ENCODE measurements around the gene FAM20C.
"Not testable (repeated sequence)": the region's sequence is repeated elsewhere in the genome, so short reads cannot be mapped to it uniquely, and the experiment has no call there.

Gene FAM20C

GRCh38 chr7:193481-194251, 1.3 kb downstream of the FAM20C start:
- no peak for DNase-seq

DNA sequence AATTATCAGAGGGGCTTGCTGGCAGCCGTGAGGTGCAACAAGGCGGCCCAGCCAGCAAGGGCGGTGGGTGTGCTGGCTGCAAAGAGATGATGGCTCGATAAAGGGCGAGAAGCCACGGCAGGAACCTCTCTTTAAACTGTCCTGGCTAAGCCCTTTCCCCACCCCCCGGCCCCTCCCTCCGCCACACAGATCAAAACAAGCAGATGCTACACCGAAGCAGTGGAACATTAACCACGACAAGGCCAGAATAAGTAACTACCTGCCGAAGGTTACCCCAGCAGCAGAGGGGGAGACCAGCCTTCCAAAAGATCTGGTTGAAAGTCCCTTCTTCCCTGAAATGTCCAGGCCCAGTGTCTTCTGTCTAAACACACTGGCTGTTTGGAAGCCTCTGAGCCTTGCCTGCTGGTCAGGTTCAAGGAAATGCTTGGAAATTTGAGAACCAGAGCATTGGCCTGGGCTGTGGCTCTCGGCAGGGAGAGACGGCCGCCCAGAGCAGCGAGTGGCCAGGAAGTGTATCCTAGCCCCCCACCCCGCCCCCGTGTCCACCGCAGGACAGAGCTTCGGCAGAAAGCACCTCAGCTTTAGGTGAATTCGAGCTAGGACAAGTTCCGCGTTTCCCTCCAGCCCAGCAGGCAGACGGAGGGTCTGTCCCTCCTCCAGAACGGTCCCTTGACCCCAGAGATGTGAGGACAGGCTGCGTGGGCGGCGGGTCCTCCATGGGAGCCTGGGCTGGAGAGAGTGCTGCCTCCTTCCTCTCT, 2.1 kb downstream of the FAM20C start:
- no peak for DNase-seq

DNA sequence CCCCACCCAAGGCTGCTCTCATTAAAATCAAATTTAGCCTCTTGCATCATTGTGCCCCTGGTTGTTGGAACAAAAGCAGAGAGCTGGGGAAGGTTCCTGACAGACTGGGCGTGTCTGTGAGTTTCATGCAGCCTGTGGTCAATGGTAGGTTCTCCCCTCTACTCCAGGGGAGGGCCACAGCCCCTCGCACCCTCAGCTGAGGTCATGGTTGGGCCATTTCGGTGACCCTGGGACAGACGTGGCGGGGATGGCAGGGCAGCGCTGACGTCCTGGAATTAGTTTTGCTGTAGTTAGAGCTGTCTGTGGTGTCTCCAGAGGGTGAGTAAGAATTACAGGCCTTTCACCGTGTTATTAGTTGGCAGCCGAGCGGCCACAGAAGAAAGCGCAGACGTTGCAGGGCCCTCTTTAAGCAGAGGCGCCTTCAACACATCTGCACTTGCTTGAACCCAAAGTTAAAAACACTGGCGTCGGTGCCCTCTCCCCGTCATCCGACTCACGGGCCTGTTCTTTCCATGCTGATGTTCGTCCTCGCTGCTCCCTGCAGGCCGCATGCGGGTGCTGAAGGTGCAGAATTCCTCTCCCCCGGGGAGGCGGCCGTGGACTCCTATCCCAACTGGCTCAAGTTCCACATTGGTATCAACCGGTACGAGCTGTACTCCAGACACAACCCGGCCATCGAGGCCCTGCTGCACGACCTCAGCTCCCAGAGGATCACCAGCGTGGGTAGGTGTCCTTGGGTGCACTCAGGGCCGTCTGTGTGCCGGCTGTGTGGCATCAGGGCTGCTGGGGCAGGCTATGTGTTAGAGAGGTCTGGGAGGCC, 2.8 kb downstream of the FAM20C start:
- DNase-seq: no peak

DNA sequence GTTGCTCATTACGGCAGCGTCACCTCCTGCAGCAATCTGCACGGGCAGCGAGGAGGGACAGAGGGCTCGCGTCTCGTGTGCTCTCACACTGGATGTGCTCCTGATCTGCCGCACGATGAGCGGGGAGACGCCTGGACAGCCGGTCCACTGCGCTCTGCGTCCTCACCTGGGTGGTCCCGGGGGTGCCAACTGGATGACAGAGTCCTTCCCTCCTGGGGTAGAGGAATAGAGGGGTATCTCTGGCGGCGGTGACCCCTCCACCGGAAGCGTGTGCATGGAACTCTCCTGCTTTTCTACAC, 3.4 kb downstream of the FAM20C start:
- DNase-seq: no peak

DNA sequence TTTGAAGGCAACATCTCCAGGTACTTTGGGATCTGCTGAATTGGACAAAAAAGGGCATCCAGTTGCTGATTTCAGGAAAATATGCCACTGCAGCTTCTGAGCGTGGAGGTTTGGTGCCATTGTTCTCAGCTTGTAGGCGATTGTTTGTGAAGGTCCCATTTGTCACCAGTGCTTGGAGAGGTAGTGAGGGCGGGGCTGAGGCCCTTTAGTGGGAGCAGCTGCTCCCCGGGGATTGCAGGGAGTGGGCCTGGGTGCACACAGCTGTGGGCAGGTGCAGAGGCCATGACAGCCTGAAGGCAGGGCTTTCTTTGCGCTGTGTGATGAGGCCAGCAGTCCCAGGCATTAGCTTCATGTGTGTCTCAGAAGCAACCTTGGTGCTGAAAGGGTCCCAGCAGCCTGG, 3.9 kb downstream of the FAM20C start:
- no peak for DNase-seq

DNA sequence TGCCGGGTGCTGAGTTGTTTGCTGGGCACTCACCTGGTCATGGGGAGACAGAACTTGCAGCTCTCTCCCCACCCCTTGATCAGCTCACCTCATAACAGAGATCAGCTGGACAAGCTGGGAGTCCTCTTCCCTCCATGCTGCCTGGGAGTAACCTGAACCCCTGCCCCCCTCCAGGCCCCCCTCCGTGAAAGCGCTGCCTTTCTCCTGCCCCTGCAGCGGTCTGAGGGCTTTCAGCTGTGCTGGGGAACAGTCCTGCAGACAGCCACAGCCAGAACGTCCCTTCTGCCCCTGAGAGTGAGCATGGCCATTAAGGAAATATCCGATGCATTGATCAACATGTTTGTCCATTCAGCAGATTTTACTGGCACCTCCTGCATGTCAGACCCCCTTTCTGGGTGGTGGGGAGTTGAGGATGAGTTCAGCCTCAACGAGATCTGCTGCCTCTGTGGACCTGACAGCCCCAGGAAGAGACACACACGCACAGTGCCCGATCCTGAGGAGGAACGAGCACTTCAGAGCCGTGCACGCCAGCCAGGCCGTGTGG, 4.5 kb downstream of the FAM20C start:
- DNase-seq: no peak

- no peak for DNase-seq
These were observed 5.3 kb downstream of the FAM20C start for GRCh38 chr7:197413-198335.

DNA sequence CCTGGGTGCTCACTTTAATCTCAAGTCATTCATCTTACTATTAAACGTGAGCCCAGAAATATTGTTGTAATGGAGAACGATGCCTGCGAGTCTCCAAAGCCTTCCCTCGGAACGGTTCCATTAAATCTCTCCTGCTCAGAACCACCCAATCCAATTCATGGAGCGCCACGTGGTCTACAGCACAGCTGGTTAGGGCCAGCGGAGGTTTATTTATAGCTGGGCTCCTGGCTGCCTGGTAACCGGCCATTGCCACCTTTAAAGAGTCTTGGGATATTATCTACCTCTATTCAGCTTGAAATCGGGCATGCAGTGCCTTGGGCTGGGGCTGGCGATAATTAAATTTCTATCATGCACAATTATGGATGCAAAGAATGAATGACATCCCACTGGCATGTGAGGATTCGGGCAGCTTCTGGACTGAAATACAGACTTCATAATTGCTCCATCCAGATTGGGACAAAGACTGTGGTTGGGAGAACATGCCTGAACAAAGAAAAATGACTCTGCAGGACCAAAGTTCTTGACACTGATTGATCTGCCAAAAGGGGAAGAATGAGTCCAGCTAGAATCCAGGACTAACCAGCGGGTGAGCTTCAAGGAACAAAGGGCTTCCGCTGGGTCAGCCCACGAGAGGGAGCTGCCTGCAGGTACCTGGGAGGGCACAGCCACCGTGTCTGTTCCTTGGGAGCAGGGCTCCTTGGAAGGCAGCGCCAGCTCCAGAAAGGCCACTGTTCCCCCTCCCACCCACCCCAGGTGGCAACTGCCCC, 7.3 kb downstream of the FAM20C start:
- DNase-seq: no peak

DNA sequence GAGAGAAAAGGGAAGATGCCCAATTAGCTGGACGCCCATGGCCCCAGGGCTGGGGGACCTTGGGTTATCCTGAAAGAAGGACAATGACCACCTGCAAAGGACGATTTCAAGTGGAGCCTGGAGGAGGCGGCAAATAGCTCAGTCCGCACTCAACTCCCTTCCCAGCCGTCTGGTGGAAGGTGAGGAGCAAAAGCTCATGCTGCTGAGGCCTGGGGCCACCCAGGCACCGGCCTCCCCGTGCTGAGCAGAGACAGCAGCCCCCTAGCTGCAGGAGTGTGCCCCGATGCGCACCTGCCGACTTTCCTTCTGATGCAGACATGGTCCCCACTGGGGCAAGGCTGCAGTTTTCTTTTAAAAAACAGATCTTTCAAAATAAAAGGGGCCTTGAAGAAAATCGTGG, 7.9 kb downstream of the FAM20C start:
- DNase-seq: no peak

GRCh38 chr7:200704-201103, 8.3 kb downstream of the FAM20C start:
- DNase-seq: no peak

DNA sequence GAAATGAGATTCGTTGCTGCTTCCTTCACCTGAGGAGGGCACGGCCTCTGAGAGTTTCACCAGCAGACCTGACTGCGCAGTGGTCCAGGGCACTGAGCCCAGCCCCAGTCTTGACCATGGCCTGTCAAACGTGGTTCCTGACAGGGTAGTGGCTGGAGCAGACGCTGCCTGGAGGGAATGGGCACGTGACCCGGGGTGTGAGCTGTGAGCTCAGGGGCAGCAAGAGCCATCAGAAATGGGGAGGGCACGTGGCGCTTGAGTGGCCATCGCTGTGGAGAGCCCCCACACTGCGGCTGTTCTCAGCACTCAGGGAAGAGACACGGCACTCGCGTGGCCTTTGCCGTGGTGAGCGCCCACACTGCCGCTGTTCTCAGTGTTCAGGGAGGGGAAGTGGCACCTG, 12.0 kb downstream of the FAM20C start:
- no peak for DNase-seq

GRCh38 chr7:205115-206010, 13.0 kb downstream of the FAM20C start:
- DNase-seq: no peak

DNA sequence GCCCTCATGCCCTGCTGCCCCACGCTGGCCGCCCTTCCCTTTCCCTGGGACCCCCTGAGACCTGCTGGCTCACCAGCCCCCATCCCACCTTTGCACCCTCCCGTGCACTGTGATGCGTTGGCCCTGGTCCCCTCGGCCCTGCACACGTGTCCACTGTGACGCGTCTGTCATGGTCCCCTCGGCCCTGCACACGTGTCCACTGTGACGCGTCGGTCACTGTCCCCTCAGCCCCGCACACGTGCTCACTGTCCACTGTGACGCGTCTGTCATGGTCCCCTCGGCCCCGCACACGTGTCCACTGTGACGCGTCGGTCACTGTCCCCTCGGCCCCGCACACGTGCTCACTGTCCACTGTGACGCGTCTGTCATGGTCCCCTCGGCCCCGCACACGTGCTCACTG, 14.0 kb downstream of the FAM20C start:
- DNase-seq: not testable (repeated sequence)

DNA sequence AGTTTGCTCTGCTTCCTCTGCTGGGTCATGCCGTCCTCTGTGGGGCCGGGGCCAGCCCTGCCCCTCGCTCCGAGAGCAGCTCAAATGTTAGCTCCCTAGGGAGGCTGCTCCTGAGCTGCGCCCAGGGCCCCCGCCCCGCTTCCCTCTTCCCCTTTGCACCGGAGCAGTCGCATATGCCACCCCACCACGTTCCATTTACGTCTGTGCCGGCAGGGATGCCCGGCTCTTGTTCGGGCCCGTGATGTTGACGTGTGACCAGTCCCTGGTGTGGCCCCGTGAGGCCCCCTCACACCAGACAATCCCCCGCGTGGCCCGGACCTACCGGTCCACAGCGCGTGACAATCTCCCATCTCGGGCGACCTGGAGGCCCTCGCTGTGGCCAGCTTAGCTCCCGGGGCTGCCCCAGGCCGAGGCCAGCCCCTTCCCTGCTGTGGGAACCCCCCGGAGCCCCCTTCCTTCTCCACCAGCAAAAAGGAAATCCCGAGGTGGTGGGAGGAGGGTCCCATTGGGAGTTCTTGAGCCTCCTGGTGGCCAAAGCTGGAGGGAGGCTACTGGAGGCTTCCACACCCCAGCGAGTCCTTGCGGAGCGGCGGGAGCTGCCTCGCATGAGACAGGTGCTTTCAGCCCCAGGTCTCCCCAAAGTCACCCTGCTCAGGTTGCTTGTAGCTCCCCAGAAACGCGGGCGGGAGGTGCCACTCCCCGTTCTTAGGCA, 15.2 kb downstream of the FAM20C start:
- no peak for DNase-seq

DNA sequence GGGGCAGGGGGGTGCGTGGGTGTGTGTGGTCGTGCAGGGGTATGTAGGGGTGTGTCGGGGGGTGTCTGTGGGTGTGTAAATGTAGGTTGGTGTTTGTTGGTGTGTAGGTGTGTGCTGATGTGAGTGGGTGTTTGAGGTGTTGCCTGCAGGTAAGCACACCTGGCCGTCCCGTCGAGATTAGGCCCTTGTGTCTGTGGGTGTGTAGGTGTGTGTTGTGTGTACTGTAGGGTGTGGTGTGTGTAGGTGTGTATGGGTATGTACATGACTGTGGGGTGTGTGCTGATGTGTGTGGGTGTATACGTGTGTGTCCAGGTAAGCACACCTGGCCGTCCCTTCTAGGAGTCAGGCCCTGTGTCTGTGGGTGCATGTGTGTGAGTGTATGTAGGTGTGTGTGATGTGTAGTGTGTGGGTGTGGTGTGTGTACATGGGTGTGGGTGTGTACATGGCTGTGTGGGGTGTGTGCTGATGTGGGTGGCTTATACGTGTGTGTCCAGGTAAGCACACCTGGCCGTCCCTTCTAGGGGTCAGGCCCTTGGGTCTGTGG, 15.8 kb downstream of the FAM20C start:
- no peak for DNase-seq

- no peak for DNase-seq
These were observed 16.4 kb downstream of the FAM20C start for GRCh38 chr7:208816-209215.

DNA sequence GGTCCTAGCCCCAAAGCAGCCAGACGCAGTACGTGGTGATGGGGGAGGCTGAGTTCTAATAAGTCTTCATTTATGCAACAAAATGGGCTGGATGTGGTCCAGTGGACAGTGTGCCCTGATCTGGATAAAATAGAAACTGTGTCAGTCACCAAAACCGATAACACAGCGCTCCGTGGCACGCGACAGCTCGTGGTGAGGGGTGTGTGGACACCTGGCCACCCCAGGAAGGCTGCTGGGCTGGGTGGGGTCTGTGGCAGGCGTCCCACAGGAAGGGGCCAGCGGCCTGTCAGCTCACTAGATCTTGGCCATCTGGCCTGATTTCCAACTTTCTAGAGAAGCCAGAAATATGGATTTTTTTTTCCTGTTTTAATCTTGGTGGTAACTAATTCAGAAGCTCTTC, 17.0 kb downstream of the FAM20C start:
- no peak for DNase-seq

- DNase-seq: no peak
These were observed 17.5 kb downstream of the FAM20C start for GRCh38 chr7:209906-210305.

DNA sequence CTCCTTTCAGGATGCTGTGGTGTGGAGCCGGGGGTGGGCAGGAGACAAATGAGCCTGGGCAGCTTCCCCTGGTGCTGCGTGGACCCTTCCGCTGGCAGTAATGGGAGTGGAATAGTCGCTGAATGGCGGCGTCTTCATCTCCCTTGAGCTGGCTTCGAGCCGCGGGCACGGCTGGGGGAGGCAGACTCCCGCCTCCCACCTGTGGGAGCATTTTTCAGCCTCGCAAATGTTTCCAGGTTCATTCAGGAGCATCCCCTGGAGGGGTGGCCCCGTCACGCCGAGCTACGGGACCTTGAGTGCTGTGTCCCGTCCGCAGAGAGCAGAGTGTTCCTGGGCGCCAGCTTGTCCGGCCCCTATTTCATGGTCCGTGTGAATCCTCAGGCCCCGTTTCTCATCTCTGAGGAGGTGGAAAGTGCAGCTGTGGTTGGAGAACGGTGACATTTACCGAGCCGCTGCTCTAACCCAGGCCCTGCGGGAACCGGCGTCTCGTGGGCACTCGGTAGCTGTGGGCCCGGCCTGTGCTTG, 18.1 kb downstream of the FAM20C start:
- no peak for DNase-seq

Measured in stimulated activated CD4-positive, alpha-beta T cell treated with anti-CD3 and anti-CD28 coated beads, Interleukin-12 subunit alpha, Interleukin-12 subunit beta, amount 100 ng/mL, for 4 hours (primary cell).